Measurements from ENCODE around the gene MRPS5. TPM values are rescaled to one million over a fixed set of nuclear protein-coding genes. Genes with fewer than 3 reads are reported as not detected.

Gene MRPS5
- total and polyA plus RNA-seq, 4 donors, result 21.7 to 72.9 (median 57.0) TPM

DNA sequence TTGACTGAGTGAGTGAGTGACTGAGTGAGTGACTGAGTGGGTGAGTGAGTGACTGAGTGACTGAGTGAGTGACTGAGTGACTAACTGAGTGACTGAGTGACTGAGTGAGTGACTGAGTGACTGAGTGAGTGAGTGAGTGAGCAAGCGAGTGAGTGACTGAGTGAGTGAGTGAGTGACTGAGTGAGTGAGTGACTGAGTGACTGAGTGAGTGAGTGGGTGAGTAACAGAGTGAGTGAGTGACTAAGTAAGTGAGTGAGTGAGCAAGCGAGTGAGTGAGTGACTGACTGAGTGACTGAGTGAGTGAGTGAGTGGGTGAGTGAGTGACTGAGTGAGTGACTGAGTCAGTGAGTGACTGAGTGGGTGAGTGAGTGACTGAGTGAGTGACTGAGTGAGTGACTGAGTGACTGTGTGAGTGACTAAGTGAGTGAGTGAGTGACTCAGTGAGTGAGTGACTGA is 84.2 kb downstream of the MRPS5 start:
- Histone ChIP-seq H3K27me3 (ENCODE audit: control insufficient read depth in 4 of 4, insufficient read depth in 4 of 4, low read length in 3 of 4) (no peaks in the 10 kb centered on the region), H3K4me1 (ENCODE audit: control insufficient read depth in 4 of 4, insufficient read depth in 4 of 4, low read length in 3 of 4) (no peaks in the 10 kb centered on the region), H3K27ac (ENCODE audit: low read depth in 1 of 2, low read length in 2 of 2) (no peak overlapping the region), H3K36me3 (ENCODE audit: control insufficient read depth in 4 of 4, insufficient read depth in 3 of 4, low read depth in 1 of 4, low read length in 3 of 4) (no peaks in the 10 kb centered on the region), H3K4me3 (ENCODE audit: low read depth in 1 of 3, low read length in 3 of 3) (no peak overlapping the region), H3K9ac (ENCODE audit: low read depth in 1 of 2, low read length in 2 of 2) (no peak overlapping the region), H3K9me3 (ENCODE audit: control insufficient read depth in 4 of 4, low read length in 3 of 4) (no peaks in the 10 kb centered on the region)
- TF ChIP-seq, protein P1, sequence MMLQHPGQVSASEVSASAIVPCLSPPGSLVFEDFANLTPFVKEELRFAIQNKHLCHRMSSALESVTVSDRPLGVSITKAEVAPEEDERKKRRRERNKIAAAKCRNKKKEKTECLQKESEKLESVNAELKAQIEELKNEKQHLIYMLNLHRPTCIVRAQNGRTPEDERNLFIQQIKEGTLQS (IDR thresholded peaks at IDR 0.05), result no peak
- TF ChIP-seq RXRA (IDR thresholded peaks at IDR 0.05) (no peak), HNF4A (conservative IDR thresholded peaks at IDR 0.05) (no peak), HNF4G (IDR thresholded peaks at IDR 0.05) (no peak), TAF1 (conservative IDR thresholded peaks at IDR 0.05) (no peak), JUND (IDR thresholded peaks at IDR 0.05) (no peak), FOXA1 (IDR thresholded peaks at IDR 0.05) (no peak), GABPA (IDR thresholded peaks at IDR 0.05 in 1 of 2, conservative IDR thresholded peaks at IDR 0.05 in 1 of 2) (no peak), YY1 (IDR thresholded peaks at IDR 0.05) (no peak), FOXA2 (IDR thresholded peaks at IDR 0.05) (no peak), NR2F2 (IDR thresholded peaks at IDR 0.05) (no peak), EGR1 (IDR thresholded peaks at IDR 0.05; ENCODE audit: low read depth in 2 of 2) (no peak)
- TF ChIP-seq, protein P2, sequence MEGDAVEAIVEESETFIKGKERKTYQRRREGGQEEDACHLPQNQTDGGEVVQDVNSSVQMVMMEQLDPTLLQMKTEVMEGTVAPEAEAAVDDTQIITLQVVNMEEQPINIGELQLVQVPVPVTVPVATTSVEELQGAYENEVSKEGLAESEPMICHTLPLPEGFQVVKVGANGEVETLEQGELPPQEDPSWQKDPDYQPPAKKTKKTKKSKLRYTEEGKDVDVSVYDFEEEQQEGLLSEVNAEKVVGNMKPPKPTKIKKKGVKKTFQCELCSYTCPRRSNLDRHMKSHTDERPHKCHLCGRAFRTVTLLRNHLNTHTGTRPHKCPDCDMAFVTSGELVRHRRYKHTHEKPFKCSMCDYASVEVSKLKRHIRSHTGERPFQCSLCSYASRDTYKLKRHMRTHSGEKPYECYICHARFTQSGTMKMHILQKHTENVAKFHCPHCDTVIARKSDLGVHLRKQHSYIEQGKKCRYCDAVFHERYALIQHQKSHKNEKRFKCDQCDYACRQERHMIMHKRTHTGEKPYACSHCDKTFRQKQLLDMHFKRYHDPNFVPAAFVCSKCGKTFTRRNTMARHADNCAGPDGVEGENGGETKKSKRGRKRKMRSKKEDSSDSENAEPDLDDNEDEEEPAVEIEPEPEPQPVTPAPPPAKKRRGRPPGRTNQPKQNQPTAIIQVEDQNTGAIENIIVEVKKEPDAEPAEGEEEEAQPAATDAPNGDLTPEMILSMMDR (IDR thresholded peaks at IDR 0.05; ENCODE audit: low read depth, low read length, missing input control), result no peak
- TF ChIP-seq, protein P3, sequence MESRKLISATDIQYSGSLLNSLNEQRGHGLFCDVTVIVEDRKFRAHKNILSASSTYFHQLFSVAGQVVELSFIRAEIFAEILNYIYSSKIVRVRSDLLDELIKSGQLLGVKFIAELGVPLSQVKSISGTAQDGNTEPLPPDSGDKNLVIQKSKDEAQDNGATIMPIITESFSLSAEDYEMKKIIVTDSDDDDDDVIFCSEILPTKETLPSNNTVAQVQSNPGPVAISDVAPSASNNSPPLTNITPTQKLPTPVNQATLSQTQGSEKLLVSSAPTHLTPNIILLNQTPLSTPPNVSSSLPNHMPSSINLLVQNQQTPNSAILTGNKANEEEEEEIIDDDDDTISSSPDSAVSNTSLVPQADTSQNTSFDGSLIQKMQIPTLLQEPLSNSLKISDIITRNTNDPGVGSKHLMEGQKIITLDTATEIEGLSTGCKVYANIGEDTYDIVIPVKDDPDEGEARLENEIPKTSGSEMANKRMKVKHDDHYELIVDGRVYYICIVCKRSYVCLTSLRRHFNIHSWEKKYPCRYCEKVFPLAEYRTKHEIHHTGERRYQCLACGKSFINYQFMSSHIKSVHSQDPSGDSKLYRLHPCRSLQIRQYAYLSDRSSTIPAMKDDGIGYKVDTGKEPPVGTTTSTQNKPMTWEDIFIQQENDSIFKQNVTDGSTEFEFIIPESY (IDR thresholded peaks at IDR 0.05), result no peak
- TF ChIP-seq, protein P4, sequence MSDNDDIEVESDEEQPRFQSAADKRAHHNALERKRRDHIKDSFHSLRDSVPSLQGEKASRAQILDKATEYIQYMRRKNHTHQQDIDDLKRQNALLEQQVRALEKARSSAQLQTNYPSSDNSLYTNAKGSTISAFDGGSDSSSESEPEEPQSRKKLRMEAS (IDR thresholded peaks at IDR 0.05), result no peak
- WGBS, result 90% methylated on average over 2 of the region's 2 CpGs
- no peak for DNase-seq (ENCODE audit: low spot score)

DNA sequence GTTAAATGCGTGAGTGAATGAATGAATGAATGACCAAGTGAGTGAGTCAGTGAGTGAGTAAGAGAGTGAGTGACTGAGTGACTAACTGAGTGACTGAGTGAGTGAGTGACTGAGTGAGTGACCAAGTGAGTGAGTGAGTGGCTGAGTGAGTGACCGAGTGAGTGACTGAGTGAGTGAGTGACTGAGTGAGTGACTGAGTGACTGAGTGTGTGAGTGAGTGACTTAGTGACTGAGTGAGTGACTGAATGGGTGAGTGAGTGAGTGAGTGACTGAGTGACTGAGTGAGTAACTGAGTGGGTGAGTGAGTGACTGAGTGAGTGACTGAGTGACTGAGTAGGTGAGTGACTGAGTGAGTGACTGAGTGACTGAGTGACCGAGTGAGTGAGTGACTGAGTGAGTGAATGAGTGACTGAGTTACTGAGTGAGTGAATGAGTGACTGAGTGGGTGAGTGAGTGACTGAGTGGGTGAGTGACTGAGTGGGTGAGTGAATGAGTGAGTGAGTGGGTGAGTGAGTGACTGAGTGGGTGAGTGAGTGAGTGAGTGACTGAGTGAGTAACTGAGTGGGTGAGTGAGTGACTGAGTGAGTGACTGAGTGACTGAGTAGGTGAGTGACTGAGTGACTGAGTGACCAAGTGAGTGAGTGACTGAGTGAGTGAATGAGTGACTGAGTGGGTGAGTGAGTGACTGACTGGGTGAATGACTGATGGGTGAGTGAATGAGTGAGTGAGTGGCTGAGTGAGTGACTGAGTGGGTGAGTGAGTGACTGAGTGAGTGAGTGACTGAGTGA is 84.8 kb downstream of the MRPS5 start:
- Histone ChIP-seq H3K9ac (ENCODE audit: low read depth in 1 of 2, low read length in 2 of 2) (no peak overlapping the region), H3K27ac (ENCODE audit: low read depth in 1 of 2, low read length in 2 of 2) (no peak overlapping the region), H3K4me1 (ENCODE audit: control insufficient read depth in 4 of 4, insufficient read depth in 4 of 4, low read length in 3 of 4) (no peaks in the 10 kb centered on the region), H3K36me3 (ENCODE audit: control insufficient read depth in 4 of 4, insufficient read depth in 3 of 4, low read depth in 1 of 4, low read length in 3 of 4) (no peaks in the 10 kb centered on the region), H3K27me3 (ENCODE audit: control insufficient read depth in 4 of 4, insufficient read depth in 4 of 4, low read length in 3 of 4) (peaks cover 0 to 2% (median 0%) of the 10 kb centered on the region in 4 donors), H3K9me3 (ENCODE audit: control insufficient read depth in 4 of 4, low read length in 3 of 4) (no peaks in the 10 kb centered on the region), H3K4me3 (ENCODE audit: low read depth in 1 of 3, low read length in 3 of 3) (no peak overlapping the region)
- no peak for DNase-seq (ENCODE audit: low spot score)
- WGBS, result 92% methylated on average over 3 of the region's 3 CpGs
- TF ChIP-seq YY1 (IDR thresholded peaks at IDR 0.05), result no peak
- TF ChIP-seq SP1 (IDR thresholded peaks at IDR 0.05), result no peak
- no peak for TF ChIP-seq RAD21 (IDR thresholded peaks at IDR 0.05)
- TF ChIP-seq, protein P5, sequence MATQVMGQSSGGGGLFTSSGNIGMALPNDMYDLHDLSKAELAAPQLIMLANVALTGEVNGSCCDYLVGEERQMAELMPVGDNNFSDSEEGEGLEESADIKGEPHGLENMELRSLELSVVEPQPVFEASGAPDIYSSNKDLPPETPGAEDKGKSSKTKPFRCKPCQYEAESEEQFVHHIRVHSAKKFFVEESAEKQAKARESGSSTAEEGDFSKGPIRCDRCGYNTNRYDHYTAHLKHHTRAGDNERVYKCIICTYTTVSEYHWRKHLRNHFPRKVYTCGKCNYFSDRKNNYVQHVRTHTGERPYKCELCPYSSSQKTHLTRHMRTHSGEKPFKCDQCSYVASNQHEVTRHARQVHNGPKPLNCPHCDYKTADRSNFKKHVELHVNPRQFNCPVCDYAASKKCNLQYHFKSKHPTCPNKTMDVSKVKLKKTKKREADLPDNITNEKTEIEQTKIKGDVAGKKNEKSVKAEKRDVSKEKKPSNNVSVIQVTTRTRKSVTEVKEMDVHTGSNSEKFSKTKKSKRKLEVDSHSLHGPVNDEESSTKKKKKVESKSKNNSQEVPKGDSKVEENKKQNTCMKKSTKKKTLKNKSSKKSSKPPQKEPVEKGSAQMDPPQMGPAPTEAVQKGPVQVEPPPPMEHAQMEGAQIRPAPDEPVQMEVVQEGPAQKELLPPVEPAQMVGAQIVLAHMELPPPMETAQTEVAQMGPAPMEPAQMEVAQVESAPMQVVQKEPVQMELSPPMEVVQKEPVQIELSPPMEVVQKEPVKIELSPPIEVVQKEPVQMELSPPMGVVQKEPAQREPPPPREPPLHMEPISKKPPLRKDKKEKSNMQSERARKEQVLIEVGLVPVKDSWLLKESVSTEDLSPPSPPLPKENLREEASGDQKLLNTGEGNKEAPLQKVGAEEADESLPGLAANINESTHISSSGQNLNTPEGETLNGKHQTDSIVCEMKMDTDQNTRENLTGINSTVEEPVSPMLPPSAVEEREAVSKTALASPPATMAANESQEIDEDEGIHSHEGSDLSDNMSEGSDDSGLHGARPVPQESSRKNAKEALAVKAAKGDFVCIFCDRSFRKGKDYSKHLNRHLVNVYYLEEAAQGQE (IDR thresholded peaks at IDR 0.05), result no peak
- TF ChIP-seq, protein P1 (IDR thresholded peaks at IDR 0.05), result no peak
